GM12801 (cell line): Measurements from ENCODE around the gene PARVB.

Experiments
- TF ChIP-seq, protein P1 (sequence below): IDR thresholded peaks from one replicate; pipeline ENCODE4 v1.5.1; 2011; ENCODE audit warnings: control low read depth; ENCODE audit not compliant: insufficient read length; ENCODE audit errors: extremely low read depth

The PARVB gene

GRCh38 chr22:44096736-44097135 lies 72.6 kb downstream of the PARVB start:
- TF ChIP-seq, protein P1, sequence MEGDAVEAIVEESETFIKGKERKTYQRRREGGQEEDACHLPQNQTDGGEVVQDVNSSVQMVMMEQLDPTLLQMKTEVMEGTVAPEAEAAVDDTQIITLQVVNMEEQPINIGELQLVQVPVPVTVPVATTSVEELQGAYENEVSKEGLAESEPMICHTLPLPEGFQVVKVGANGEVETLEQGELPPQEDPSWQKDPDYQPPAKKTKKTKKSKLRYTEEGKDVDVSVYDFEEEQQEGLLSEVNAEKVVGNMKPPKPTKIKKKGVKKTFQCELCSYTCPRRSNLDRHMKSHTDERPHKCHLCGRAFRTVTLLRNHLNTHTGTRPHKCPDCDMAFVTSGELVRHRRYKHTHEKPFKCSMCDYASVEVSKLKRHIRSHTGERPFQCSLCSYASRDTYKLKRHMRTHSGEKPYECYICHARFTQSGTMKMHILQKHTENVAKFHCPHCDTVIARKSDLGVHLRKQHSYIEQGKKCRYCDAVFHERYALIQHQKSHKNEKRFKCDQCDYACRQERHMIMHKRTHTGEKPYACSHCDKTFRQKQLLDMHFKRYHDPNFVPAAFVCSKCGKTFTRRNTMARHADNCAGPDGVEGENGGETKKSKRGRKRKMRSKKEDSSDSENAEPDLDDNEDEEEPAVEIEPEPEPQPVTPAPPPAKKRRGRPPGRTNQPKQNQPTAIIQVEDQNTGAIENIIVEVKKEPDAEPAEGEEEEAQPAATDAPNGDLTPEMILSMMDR, result no peak

DNA sequence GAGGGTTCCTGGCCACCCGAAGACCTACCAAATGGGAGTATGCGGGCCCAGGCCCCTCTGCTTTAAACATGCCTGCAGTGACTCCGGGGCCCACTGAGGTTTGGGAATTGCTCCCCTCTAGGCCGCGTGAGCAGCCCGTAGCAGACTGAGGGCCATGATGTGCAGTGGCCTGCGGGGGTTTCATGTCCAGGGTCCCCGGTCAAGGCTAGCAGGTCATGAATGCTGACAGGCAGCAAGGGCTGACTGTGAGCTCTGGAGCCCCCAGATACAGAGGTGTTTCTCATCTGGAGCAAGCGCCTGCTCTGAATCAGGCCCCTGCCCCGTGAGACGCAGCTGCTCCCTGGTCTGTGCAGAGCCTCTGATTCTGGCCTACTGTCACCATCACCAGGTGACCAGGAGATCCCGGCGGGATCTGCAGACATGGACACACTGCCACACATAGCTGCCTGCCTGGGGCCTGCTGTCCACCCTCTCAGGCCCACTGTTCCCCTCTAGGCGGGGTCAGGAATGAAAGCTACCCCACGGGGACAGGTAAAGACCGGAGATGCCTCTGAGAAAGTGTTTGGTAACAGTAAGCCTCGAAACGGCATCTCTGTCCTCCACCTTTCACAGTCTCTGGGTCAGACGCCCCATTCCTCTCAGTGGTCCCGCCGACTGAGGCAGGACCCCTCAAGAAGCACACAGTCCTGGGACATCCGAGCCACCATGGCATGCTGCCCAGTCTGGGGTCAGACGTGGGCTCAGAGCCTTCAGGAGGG lies 73.3 kb downstream of the PARVB start:
- TF ChIP-seq, protein P1, result no peak

- TF ChIP-seq, protein P1, result no peak
These were observed 74.1 kb downstream of the PARVB start for GRCh38 chr22:44098021-44098739.

DNA sequence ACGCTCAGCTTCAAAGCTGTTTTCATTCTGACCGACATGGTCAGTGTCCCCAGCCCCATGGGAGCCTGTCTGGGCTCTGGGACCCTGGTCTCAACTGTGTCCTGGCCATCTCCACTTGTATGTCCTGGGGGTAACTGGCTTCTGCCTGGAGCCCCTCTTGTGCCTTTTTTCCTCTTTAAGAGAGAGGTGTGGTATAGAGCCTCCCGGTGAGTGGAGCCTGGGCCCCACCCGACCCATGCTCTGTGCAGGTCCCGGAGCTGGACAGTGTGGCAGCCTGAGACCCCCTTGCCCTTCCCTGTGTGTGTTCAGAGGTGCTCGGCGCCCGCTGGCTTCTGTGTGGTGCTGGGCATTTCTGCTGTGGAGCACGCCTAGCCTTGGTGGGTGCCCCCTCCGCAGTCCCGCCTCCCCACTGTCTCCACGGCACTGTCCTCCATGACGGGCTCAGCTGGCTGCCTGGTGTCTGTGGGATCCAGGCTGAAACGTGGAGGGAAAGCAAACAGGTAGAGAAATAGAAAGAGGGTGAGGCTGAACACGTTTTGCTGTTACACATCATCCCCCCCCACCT lies 74.9 kb downstream of the PARVB start:
- TF ChIP-seq, protein P1, result no peak

DNA sequence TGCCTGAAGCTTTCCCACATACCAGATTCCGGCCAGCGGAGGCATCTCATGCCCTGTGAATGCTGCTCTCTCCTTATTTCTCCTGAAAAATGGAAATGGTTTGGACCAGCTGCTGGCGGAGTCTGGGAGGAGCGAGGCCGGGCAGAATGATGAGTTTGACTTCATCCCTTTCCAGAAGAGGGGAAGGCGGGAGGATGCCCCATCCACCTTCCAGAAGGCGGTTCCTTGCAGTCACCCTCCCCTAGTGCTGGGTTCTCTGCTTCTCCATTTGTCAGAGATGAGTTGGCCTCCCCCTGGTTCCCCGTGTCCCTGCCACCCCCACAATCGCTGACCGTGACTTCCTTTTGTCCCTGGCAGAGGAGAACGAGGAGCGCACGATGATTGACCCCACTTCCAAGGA lies 75.6 kb downstream of the PARVB start:
- TF ChIP-seq, protein P1, result no peak

DNA sequence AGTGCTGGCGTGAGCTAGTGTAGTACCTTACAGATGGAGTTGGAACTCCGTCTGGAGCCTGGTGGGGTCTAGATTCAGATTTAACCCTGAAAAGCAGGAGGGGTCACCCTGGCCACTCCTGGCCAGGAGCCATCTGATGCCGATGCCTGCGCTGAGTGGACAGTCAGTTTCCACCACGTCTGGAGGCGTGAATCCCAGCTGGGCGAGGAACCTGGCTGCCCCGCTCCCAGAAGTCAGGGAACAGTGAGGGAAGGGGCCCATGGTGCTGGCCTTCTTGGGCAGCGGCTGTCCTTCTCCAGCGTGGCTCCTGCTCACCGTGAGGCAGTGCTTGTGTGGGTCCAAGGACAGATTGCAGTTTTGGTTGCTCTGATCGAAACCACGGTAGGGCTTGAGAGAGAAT lies 76.3 kb downstream of the PARVB start:
- TF ChIP-seq, protein P1, result no peak

- TF ChIP-seq, protein P1, result no peak
These were observed 78.0 kb downstream of the PARVB start for GRCh38 chr22:44102121-44102520.
